GM23338 (cell line): ENCODE measurements around the gene HSPB8.

Experiments
- ETS1 ChIP-seq: IDR thresholded peaks from 2 replicates; pipeline ENCODE4 v1.6.1; 2016; ENCODE audit warnings: antibody characterized with exemption
- EZH2 ChIP-seq: fragments of 200-600 bp; sonication (generic); IDR thresholded peaks from one replicate; pipeline ENCODE4 v1.8.0; 2017; ENCODE audit warnings: antibody characterized with exemption, mild to moderate bottlenecking, low read depth; ENCODE audit not compliant: unreplicated experiment
- JUNB ChIP-seq: IDR thresholded peaks from one replicate; pipeline ENCODE4 v1.6.1; 2016; ENCODE audit warnings: antibody characterized with exemption; ENCODE audit not compliant: unreplicated experiment
- POLR2AphosphoS5 ChIP-seq: IDR thresholded peaks from 2 replicates; pipeline ENCODE4 v1.6.1; 2016; ENCODE audit warnings: antibody characterized with exemption, low read depth
- TF ChIP-seq, protein P1 (sequence below), 2 experiments: fragments of 200-600 bp in 1 of 2; sonication (generic) in 1 of 2; conservative IDR thresholded peaks; 2 replicates each; pipeline versions ENCODE4 v1.5.1 to v1.6.1; 2016 to 2017; ENCODE audit warnings: antibody characterized with exemption in 2 of 2, low read depth in 2 of 2, mild to moderate bottlenecking in 2 of 2, moderate library complexity in 1 of 2

- TF ChIP-seq, protein P1, sequence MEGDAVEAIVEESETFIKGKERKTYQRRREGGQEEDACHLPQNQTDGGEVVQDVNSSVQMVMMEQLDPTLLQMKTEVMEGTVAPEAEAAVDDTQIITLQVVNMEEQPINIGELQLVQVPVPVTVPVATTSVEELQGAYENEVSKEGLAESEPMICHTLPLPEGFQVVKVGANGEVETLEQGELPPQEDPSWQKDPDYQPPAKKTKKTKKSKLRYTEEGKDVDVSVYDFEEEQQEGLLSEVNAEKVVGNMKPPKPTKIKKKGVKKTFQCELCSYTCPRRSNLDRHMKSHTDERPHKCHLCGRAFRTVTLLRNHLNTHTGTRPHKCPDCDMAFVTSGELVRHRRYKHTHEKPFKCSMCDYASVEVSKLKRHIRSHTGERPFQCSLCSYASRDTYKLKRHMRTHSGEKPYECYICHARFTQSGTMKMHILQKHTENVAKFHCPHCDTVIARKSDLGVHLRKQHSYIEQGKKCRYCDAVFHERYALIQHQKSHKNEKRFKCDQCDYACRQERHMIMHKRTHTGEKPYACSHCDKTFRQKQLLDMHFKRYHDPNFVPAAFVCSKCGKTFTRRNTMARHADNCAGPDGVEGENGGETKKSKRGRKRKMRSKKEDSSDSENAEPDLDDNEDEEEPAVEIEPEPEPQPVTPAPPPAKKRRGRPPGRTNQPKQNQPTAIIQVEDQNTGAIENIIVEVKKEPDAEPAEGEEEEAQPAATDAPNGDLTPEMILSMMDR (conservative IDR thresholded peaks at IDR 0.05; ENCODE audit: low read depth in 2 of 2): no peak
- TF ChIP-seq POLR2AphosphoS5: no peak
- no peak for TF ChIP-seq JUNB
- no peak for TF ChIP-seq EZH2
- no peak for TF ChIP-seq ETS1
Observed at GRCh38 chr12:119195256-119195655, 16.5 kb downstream of the HSPB8 start.
